ENCODE results near the gene DGKI.
A peak's percentile ranks its signal among the peaks of the same experiment; 100 is the strongest.

The DGKI gene

DNA sequence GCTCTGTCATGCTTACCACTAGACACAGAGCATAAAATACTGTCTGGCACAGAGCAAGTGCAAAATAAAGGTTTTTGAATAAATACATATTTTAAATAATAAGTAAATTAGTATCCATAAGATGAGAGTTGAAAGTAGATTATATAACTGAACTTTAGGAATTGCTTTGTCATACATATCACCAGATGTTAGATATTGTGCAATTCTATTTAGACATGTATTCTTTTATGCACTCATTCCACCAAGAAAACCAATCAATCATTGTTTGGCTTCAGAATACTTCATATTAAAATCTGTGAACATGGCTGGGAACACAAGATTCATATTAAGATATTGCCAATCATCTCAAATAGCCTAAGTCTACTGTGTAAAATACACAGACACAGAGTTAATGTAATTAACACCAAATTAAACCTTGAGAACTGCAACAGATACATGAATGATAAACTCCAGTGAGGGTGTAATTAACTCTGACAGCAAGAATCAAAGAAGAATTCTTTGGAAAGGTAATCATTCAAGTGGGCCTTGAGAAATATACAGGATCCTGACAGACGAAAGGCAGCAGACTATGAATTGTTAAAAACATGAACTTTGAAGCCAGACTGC is 302.2 kb downstream of the DGKI start:
- no peak overlapping the region for H3K4me3 ChIP-seq (replicated peaks in 1 of 2; ENCODE audit: low read depth in 2 of 2, low read length in 2 of 2)
- peak in 1 of 2 donors; percentile 12 for DNase-seq (ENCODE audit: low read depth in 2 of 2)
- TF ChIP-seq CTCF (IDR thresholded peaks at IDR 0.05; ENCODE audit: low read depth, low read length): no peak

GRCh38 chr7:137539111-137539715 is 307.6 kb downstream of the DGKI start:
- peak; percentile 62 to 92 for DNase-seq (ENCODE audit: low read depth in 2 of 2)
- H3K4me3 ChIP-seq (replicated peaks in 1 of 2; ENCODE audit: low read depth in 2 of 2, low read length in 2 of 2): no peak overlapping the region
- TF ChIP-seq CTCF (IDR thresholded peaks at IDR 0.05; ENCODE audit: low read depth, low read length): no peak

DNA sequence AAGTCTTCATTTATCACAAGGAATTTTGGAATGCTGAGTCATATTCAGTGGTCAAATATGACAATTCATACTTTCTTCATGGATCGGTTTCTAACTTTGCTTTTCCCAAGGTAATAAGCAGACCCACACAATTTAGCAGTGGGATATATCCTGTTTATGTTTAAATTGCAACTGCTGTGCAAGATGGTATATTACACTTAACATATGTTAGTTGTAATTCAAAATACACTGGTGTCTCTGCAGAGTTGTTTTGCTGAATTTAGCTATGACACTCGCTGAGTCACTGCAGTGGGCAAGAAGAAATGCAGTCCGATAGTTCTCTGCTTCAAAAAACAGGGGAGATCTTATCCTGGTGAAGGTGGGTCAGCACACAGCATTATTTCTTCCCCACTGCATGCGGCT is 308.4 kb downstream of the DGKI start:
- TF ChIP-seq CTCF (IDR thresholded peaks at IDR 0.05; ENCODE audit: low read depth, low read length): no peak
- H3K4me3 ChIP-seq (replicated peaks in 1 of 2; ENCODE audit: low read depth in 2 of 2, low read length in 2 of 2): no peak overlapping the region
- DNase-seq (ENCODE audit: low read depth in 2 of 2): peak; percentile 38 to 80

DNA sequence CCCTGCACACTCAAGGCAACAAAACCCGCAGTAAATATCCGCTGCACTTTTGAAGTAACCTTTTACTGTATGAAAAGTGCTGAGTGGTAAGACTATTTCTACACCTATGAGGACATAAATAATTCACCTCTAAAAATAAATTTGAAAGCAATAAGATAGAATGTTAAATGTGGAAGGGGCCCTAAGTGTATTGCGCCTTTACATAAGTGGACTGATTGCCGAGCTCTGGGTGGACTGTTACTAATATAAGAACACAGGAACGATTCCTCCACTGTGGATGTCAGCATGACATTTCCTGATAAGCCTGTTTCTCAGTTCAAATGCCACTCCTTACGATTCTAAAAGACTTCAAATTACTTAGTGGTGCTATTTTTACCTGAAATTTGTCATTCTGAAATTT is 311.2 kb downstream of the DGKI start:
- no peak for TF ChIP-seq CTCF (IDR thresholded peaks at IDR 0.05; ENCODE audit: low read depth, low read length)
- H3K4me3 ChIP-seq (replicated peaks in 1 of 2; ENCODE audit: low read depth in 2 of 2, low read length in 2 of 2): no peak overlapping the region
- no peak for DNase-seq (ENCODE audit: low read depth in 2 of 2)

DNA sequence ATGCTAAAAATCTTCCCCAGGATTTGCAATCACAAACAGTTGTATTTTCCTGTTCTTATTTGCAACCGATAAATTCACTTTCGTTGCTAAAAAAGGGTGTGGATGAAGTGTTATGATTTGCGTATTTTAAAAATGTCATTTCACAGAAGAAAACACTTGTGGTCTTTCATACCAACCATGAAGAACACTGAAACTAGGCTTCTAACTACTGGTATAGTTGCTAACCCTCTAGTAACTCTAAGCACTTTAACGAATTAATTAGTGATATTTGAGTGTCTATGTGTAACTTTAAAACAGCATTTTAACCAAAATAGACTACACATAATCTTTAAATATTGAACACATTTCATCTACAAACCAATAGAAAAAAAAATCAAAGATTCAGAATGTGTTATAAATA is 315.1 kb downstream of the DGKI start:
- no peak for TF ChIP-seq CTCF (IDR thresholded peaks at IDR 0.05; ENCODE audit: low read depth, low read length)
- no peak for DNase-seq (ENCODE audit: low read depth in 2 of 2)
- H3K4me3 ChIP-seq (replicated peaks in 1 of 2; ENCODE audit: low read depth in 2 of 2, low read length in 2 of 2): no peak overlapping the region

- no peak for DNase-seq (ENCODE audit: low read depth in 2 of 2)
- no peak for TF ChIP-seq CTCF (IDR thresholded peaks at IDR 0.05; ENCODE audit: low read depth, low read length)
- H3K4me3 ChIP-seq (replicated peaks in 1 of 2; ENCODE audit: low read depth in 2 of 2, low read length in 2 of 2): no peak overlapping the region
These were observed 319.1 kb downstream of the DGKI start for GRCh38 chr7:137527634-137528033.

DNA sequence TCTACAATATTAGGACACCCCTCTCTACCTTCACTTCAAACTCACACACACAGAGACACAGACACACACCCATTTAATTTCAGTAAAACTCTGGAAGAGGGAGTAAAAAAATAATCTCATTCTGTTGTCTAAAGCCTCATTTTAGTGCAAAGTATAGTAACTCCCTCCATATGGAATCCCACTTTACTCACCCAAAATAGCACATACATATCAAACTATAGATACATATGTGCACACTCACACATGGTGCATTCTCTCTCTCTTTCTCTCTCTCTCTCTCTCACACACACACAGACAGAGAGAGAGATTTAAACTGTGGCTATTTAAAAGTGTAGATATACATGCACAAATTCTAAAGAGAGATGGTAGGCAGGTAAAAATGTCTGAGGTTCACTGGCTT is 323.6 kb downstream of the DGKI start:
- TF ChIP-seq CTCF (IDR thresholded peaks at IDR 0.05; ENCODE audit: low read depth, low read length): no peak
- H3K4me3 ChIP-seq (replicated peaks in 1 of 2; ENCODE audit: low read depth in 2 of 2, low read length in 2 of 2): no peak overlapping the region
- DNase-seq (ENCODE audit: low read depth in 2 of 2): no peak

All from cardiac fibroblast (primary cell).